Measurements from ENCODE around the gene CREB5.

The CREB5 gene

GRCh38 chr7:28649811-28650210, 237.5 kb downstream of the CREB5 start:
- TF ChIP-seq, protein P1, sequence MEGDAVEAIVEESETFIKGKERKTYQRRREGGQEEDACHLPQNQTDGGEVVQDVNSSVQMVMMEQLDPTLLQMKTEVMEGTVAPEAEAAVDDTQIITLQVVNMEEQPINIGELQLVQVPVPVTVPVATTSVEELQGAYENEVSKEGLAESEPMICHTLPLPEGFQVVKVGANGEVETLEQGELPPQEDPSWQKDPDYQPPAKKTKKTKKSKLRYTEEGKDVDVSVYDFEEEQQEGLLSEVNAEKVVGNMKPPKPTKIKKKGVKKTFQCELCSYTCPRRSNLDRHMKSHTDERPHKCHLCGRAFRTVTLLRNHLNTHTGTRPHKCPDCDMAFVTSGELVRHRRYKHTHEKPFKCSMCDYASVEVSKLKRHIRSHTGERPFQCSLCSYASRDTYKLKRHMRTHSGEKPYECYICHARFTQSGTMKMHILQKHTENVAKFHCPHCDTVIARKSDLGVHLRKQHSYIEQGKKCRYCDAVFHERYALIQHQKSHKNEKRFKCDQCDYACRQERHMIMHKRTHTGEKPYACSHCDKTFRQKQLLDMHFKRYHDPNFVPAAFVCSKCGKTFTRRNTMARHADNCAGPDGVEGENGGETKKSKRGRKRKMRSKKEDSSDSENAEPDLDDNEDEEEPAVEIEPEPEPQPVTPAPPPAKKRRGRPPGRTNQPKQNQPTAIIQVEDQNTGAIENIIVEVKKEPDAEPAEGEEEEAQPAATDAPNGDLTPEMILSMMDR (IDR thresholded peaks at IDR 0.05; ENCODE audit: low read depth, low read length, missing control alignments): no peak
- no peak overlapping the region for H3K4me3 ChIP-seq (replicated peaks; ENCODE audit: low read depth, low read length)
- no peak for DNase-seq (ENCODE audit: extremely low read depth, low read depth)

DNA sequence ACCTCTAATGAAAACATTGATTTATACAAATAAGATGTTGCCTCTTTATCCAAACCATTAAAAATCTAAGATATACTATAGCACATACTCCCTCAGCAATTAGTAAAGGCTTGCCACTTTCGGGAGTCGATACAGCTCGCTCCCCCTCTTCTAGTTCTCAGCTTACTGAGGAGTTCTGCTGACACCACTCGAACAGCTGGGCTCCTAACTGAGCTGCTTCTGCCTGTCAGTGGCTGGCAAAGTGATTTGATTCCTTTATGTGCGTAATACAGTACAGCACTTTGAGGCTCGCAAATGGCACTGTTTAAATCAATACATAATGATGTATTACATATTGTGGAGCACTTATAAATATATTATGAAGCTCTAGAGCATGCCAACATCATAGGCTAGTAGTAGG, 241.8 kb downstream of the CREB5 start:
- TF ChIP-seq, protein P1 (IDR thresholded peaks at IDR 0.05; ENCODE audit: low read depth, low read length, missing control alignments): no peak
- no peak overlapping the region for H3K4me3 ChIP-seq (replicated peaks; ENCODE audit: low read depth, low read length)
- no peak for DNase-seq (ENCODE audit: extremely low read depth, low read depth)

- TF ChIP-seq, protein P1 (IDR thresholded peaks at IDR 0.05; ENCODE audit: low read depth, low read length, missing control alignments): no peak
- DNase-seq (ENCODE audit: extremely low read depth, low read depth): no peak
- no peak overlapping the region for H3K4me3 ChIP-seq (replicated peaks; ENCODE audit: low read depth, low read length)
Observed at GRCh38 chr7:28656529-28656928, 244.2 kb downstream of the CREB5 start.

GRCh38 chr7:28658381-28658780, 246.1 kb downstream of the CREB5 start:
- TF ChIP-seq, protein P1 (IDR thresholded peaks at IDR 0.05; ENCODE audit: low read depth, low read length, missing control alignments): no peak
- H3K4me3 ChIP-seq (replicated peaks; ENCODE audit: low read depth, low read length): no peak overlapping the region
- no peak for DNase-seq (ENCODE audit: extremely low read depth, low read depth)

DNA sequence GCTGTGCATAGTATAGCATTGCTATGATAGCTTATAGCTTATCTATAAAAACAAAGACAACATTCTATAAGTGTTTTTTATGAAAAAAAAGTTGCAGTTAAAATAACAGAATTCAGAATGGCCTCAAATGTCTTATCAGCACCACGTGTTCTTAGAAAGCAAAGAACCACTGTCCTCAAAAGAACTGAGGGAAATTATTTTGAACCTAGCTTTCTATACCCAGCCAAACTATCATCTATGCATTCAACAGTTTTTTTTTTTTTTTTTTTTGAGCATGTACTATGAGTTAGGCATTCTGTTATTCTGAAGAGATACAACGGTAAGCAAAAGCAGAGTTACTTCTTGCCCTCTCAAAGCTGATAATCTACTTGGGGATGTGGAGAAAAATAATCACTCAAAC, 247.8 kb downstream of the CREB5 start:
- no peak for DNase-seq (ENCODE audit: extremely low read depth, low read depth)
- H3K4me3 ChIP-seq (replicated peaks; ENCODE audit: low read depth, low read length): no peak overlapping the region
- TF ChIP-seq, protein P1 (IDR thresholded peaks at IDR 0.05; ENCODE audit: low read depth, low read length, missing control alignments): no peak

GRCh38 chr7:28661826-28662595, 249.7 kb downstream of the CREB5 start:
- DNase-seq (ENCODE audit: extremely low read depth, low read depth): no peak
- TF ChIP-seq, protein P1 (IDR thresholded peaks at IDR 0.05; ENCODE audit: low read depth, low read length, missing control alignments): no peak
- H3K4me3 ChIP-seq (replicated peaks; ENCODE audit: low read depth, low read length): no peak overlapping the region

- no peak for DNase-seq (ENCODE audit: extremely low read depth, low read depth)
Observed at GRCh38 chr7:28666154-28666553, 253.8 kb downstream of the CREB5 start.

More at GRCh38 chr7:28666154-28666553, 253.8 kb downstream of the CREB5 start:
- TF ChIP-seq, protein P1 (IDR thresholded peaks at IDR 0.05; ENCODE audit: low read depth, low read length, missing control alignments): no peak
- no peak overlapping the region for H3K4me3 ChIP-seq (replicated peaks; ENCODE audit: low read depth, low read length)

Data from HFF-Myc (cell line).